GM18951 (cell line): ENCODE measurements around the gene ZNF622.
"Not testable (repeated sequence)": the region's sequence is repeated elsewhere in the genome, so short reads cannot be mapped to it uniquely, and the experiment has no call there.

Experiments
- POLR2A ChIP-seq: IDR thresholded peaks from 4 replicates; pipeline ENCODE4 v1.6.1; 2011; ENCODE audit warnings: mild to moderate bottlenecking; ENCODE audit not compliant: insufficient read length, insufficient read depth; ENCODE audit errors: extremely low read depth
- in situ Hi-C: fragments of 300-500 bp; cut with MboI; formaldehyde crosslinking; loops from one replicate; pipeline ENCODE4 v1.12.0; 2022; ENCODE audit warnings: low sequenced_read_pairs, mixed read lengths, inconsistent platforms; ENCODE audit not compliant: unreplicated experiment

Gene ZNF622

GRCh38 chr5:16464231-16464630 lies 1.4 kb downstream of the ZNF622 start:
- in situ Hi-C loops = loop anchor here (25.0 kb wide), 1 partner anchor 302 kb away; no protein-coding TSS in a partner anchor
- TF ChIP-seq POLR2A = no peak

GRCh38 chr5:16461782-16462181 lies 3.8 kb downstream of the ZNF622 start:
- TF ChIP-seq POLR2A = no peak
- in situ Hi-C loops = loop anchor here (25.0 kb wide), 1 partner anchor 299 kb away; no protein-coding TSS in a partner anchor

- in situ Hi-C loops = loop anchor here (25.0 kb wide), 1 partner anchor 299 kb away; no protein-coding TSS in a partner anchor
- TF ChIP-seq POLR2A = no peak
Measured at GRCh38 chr5:16461026-16461425, 4.6 kb downstream of the ZNF622 start.

- in situ Hi-C loops = loop anchor here (25.0 kb wide), 1 partner anchor 297 kb away; no protein-coding TSS in a partner anchor
- no peak for TF ChIP-seq POLR2A
Measured at GRCh38 chr5:16459451-16459850, 6.1 kb downstream of the ZNF622 start.

GRCh38 chr5:16457853-16458252 lies 7.7 kb downstream of the ZNF622 start:
- TF ChIP-seq POLR2A = no peak
- in situ Hi-C loops = loop anchor here (25.0 kb wide), 1 partner anchor 296 kb away; no protein-coding TSS in a partner anchor

- in situ Hi-C loops = loop anchor here (25.0 kb wide), 1 partner anchor 295 kb away; no protein-coding TSS in a partner anchor
Measured at GRCh38 chr5:16457451-16457850, 8.1 kb downstream of the ZNF622 start.

GRCh38 chr5:16456103-16456832 lies 9.3 kb downstream of the ZNF622 start:
- in situ Hi-C loops = loop anchor here (25.0 kb wide), 1 partner anchor 294 kb away; no protein-coding TSS in a partner anchor
- TF ChIP-seq POLR2A = no peak

More at GRCh38 chr5:16457451-16457850, 8.1 kb downstream of the ZNF622 start:
- TF ChIP-seq POLR2A = no peak

- in situ Hi-C loops = loop anchor here (25.0 kb wide), 1 partner anchor 293 kb away; no protein-coding TSS in a partner anchor
- TF ChIP-seq POLR2A = no peak
Measured at GRCh38 chr5:16455668-16456067, 9.9 kb downstream of the ZNF622 start.

GRCh38 chr5:16454686-16455085 lies 10.9 kb downstream of the ZNF622 start:
- in situ Hi-C loops = loop anchor here (25.0 kb wide), 1 partner anchor 292 kb away; no protein-coding TSS in a partner anchor
- no peak for TF ChIP-seq POLR2A

GRCh38 chr5:16453609-16454008 lies 12.0 kb downstream of the ZNF622 start:
- no peak for TF ChIP-seq POLR2A
- in situ Hi-C loops = loop anchor here (25.0 kb wide), 1 partner anchor 291 kb away; no protein-coding TSS in a partner anchor

- in situ Hi-C loops = loop anchor here (25.0 kb wide), 1 partner anchor 288 kb away; no protein-coding TSS in a partner anchor
- no peak for TF ChIP-seq POLR2A
Measured at GRCh38 chr5:16450163-16450562, 15.4 kb downstream of the ZNF622 start.

- in situ Hi-C loops = no loop called here
- no peak for TF ChIP-seq POLR2A
Measured at GRCh38 chr5:16446993-16447392, 18.6 kb downstream of the ZNF622 start.

- TF ChIP-seq POLR2A = no peak
- in situ Hi-C loops = no loop called here
Measured at GRCh38 chr5:16437977-16438376, 27.6 kb downstream of the ZNF622 start.

- in situ Hi-C loops = not testable (repeated sequence)
Measured at GRCh38 chr5:16436065-16436682, 29.4 kb downstream of the ZNF622 start.

- in situ Hi-C loops = no loop called here
- TF ChIP-seq POLR2A = no peak
Measured at GRCh38 chr5:16431490-16431889, 34.1 kb downstream of the ZNF622 start.
